Measurements from ENCODE around the gene PEX3. TPM values are rescaled to one million over a fixed set of nuclear protein-coding genes. Genes with fewer than 3 reads are reported as not detected.
"Not testable (repeated sequence)": the region's sequence is repeated elsewhere in the genome, so short reads cannot be mapped to it uniquely, and the experiment has no call there.

The PEX3 gene
- total RNA-seq, 4 donors from 2014 or later = 9.8 to 18.2 (median 12.3) TPM

DNA sequence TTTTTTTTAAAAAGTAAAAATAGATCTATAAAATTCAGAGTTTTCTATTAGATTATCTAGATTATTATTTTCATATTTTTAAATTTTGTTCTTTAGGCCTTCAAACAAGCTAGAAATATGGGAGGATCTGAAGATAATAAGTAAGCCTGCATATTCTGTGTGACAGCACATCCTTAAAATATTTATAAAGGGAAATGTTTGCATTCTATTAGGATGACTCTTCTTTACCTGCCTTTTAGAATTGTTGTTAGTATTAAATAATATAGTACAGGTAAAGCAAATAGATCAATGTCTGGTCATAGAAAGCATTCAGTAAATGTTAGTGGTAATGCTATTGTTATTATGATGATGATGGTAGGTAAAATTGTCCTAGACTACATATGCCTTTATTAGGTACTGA, 17.4 kb downstream of the PEX3 start:
- H3K9me3 ChIP-seq = no peaks in the 10 kb centered on the region
- in situ Hi-C loops (cut with MboI; ENCODE audit: low sequenced_read_pairs in 4 of 4) (no loop called here), intact Hi-C loops (cut with DNase I; ENCODE audit: low total_unique reads) (no loop called here)
- H3K27me3 ChIP-seq = no peaks in the 10 kb centered on the region
- no peak for ATAC-seq
- peaks cover 3 to 23% of the 10 kb centered on the region in 2 donors for H3K36me3 ChIP-seq
- TF ChIP-seq, protein P1, sequence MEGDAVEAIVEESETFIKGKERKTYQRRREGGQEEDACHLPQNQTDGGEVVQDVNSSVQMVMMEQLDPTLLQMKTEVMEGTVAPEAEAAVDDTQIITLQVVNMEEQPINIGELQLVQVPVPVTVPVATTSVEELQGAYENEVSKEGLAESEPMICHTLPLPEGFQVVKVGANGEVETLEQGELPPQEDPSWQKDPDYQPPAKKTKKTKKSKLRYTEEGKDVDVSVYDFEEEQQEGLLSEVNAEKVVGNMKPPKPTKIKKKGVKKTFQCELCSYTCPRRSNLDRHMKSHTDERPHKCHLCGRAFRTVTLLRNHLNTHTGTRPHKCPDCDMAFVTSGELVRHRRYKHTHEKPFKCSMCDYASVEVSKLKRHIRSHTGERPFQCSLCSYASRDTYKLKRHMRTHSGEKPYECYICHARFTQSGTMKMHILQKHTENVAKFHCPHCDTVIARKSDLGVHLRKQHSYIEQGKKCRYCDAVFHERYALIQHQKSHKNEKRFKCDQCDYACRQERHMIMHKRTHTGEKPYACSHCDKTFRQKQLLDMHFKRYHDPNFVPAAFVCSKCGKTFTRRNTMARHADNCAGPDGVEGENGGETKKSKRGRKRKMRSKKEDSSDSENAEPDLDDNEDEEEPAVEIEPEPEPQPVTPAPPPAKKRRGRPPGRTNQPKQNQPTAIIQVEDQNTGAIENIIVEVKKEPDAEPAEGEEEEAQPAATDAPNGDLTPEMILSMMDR (IDR thresholded peaks at IDR 0.05 in 4 of 5, conservative IDR thresholded peaks at IDR 0.05 in 1 of 5) = no peak
- TF ChIP-seq POLR2A (IDR thresholded peaks at IDR 0.05) = no peak
- H3K27ac ChIP-seq = no peak overlapping the region
- no peak overlapping the region for H3K4me3 ChIP-seq
- DNase-seq = no peak
- no peaks in the 10 kb centered on the region for H3K4me1 ChIP-seq

DNA sequence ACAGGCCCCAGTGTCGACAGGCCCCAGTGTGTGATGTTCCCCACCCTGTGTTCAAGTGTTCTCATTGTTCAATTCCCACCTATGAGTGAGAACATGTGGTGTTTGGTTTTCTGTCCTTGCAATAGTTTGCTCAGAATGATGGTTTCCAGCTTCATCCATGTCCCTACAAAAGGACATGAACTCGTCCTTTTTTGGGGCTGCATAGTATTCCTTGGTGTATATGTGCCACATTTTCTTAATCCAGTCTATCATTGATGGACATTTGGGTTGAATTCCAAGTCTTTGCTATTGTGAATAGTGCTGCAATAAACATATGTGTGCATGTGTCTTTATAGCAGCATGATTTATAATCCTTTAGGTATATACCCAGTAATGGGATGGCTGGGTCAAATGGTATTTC, 18.2 kb downstream of the PEX3 start:
- H3K36me3 ChIP-seq = peaks cover 0 to 25% of the 10 kb centered on the region in 2 donors
- H3K27me3 ChIP-seq; H3K4me1 ChIP-seq; H3K9me3 ChIP-seq; in situ Hi-C loops (cut with MboI; ENCODE audit: low sequenced_read_pairs in 4 of 4); ATAC-seq; DNase-seq; H3K27ac ChIP-seq; H3K4me3 ChIP-seq; intact Hi-C loops (cut with DNase I; ENCODE audit: low total_unique reads): not testable (repeated sequence)

DNA sequence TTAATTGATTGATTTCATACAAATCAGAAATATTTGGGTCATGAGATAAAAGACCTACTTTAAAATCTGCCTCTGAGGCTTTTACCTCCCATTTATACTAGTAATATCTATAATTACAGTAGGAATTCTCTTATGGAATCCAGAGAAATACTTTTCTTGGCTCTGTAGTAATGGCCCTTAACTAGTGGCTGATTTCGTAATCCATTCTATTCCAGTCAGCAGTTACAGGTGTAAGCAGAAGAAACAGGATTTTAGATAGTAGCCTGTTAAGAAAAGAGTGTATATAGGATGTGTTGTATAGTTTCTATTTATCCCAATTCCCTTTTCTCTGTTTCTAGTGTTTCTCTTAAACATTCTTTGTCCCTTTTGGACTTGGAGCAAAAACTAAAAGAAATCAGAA, 21.2 kb downstream of the PEX3 start:
- Histone ChIP-seq H3K36me3 (peaks cover 0 to 41% of the 10 kb centered on the region in 2 donors), H3K4me1 (no peaks in the 10 kb centered on the region), H3K27ac (no peak overlapping the region), H3K27me3 (no peaks in the 10 kb centered on the region), H3K4me3 (no peak overlapping the region), H3K9me3 (no peaks in the 10 kb centered on the region)
- TF ChIP-seq, protein P1 (IDR thresholded peaks at IDR 0.05 in 4 of 5, conservative IDR thresholded peaks at IDR 0.05 in 1 of 5) = no peak
- in situ Hi-C loops (cut with MboI; ENCODE audit: low sequenced_read_pairs in 4 of 4) (no loop called here), intact Hi-C loops (cut with DNase I; ENCODE audit: low total_unique reads) (no loop called here)
- DNase-seq = no peak
- ATAC-seq = no peak

DNA sequence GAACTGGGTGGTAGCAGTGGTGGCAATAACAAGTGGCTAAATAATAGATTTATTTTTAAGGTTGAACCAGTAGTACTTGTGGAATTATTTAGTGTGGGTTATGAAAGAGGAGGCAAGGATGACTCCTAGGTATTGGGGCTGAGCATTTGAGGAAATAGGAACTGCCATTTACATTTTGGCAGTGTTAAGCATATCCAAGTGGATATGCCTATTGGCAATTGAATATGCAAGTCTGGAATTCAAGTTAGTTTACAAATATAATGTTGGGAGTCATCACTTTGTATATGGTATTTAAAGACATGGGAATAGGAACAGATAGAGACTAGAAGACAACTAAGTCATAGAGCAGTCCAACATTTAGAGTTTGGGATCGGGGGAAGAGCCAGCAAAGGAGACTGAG, 25.9 kb downstream of the PEX3 start:
- TF ChIP-seq, protein P1 (IDR thresholded peaks at IDR 0.05 in 4 of 5, conservative IDR thresholded peaks at IDR 0.05 in 1 of 5) = no peak
- no peak for TF ChIP-seq POLR2A (IDR thresholded peaks at IDR 0.05)
- Histone ChIP-seq H3K9me3 (no peaks in the 10 kb centered on the region), H3K4me3 (no peak overlapping the region), H3K27ac (no peak overlapping the region), H3K27me3 (no peaks in the 10 kb centered on the region), H3K4me1 (no peaks in the 10 kb centered on the region), H3K36me3 (peaks cover 0 to 50% of the 10 kb centered on the region in 2 donors)
- in situ Hi-C loops (cut with MboI; ENCODE audit: low sequenced_read_pairs in 4 of 4) = no loop called here
- DNase-seq = no peak
- ATAC-seq = no peak
- intact Hi-C loops (cut with DNase I; ENCODE audit: low total_unique reads) = no loop called here

DNA sequence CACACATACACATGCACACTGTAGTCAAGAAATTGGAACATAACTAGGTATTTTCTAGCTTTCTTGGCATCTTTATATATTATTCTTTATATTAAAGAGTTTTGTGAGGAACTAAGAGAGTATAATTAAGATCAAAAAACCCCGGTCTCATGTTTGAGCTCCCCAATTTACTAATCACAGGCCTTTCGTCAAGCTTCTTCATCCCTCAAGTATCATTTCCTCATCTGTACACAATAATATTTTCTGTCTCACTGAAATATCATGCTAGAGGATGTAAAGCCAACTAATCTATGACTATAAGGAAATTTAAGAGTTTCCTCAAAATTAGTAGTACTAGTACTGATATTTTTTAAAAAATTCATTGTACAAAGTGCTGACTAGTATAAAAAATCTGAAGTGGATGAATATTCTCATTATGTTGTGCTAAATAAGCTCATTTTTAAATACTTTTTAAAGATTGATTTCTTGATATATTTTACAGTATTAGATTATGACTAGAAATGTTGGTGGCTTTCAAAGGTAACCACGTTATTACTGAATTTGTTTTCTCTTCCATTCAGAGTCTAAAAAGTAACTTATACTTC, 28.0 kb downstream of the PEX3 start:
- no peak overlapping the region for H3K27ac ChIP-seq
- ATAC-seq (no peak), DNase-seq (no peak)
- H3K36me3 ChIP-seq = peaks cover 0 to 34% of the 10 kb centered on the region in 2 donors
- H3K27me3 ChIP-seq = no peaks in the 10 kb centered on the region
- intact Hi-C loops (cut with DNase I; ENCODE audit: low total_unique reads) = no loop called here
- in situ Hi-C loops (cut with MboI; ENCODE audit: low sequenced_read_pairs in 4 of 4) = no loop called here
- no peaks in the 10 kb centered on the region for H3K9me3 ChIP-seq
- H3K4me1 ChIP-seq = no peaks in the 10 kb centered on the region
- TF ChIP-seq, protein P1 (IDR thresholded peaks at IDR 0.05 in 4 of 5, conservative IDR thresholded peaks at IDR 0.05 in 1 of 5) = no peak
- TF ChIP-seq POLR2A (IDR thresholded peaks at IDR 0.05) = no peak
- H3K4me3 ChIP-seq = no peak overlapping the region

All from gastrocnemius medialis (tissue), 4 donors.